ENCODE results near the gene HLA-F. TPM values are rescaled to one million over a fixed set of nuclear protein-coding genes. Genes with fewer than 3 reads are reported as not detected.

Gene HLA-F
- total RNA-seq, 1 experiment from 2014 or later: not detected

- in situ Hi-C loops (cut with HindIII; ENCODE audit: low sequenced_read_pairs): no loop called here
- DNase-seq (ENCODE audit: low spot score): no peak
These were observed 2.4 kb upstream of the HLA-F start for GRCh38 chr6:29720863-29721262.

GRCh38 chr6:29723666-29724588, 693 bp downstream of the HLA-F start:
- peak; percentile 14 for DNase-seq (ENCODE audit: low spot score)
- in situ Hi-C loops (cut with HindIII; ENCODE audit: low sequenced_read_pairs): no loop called here

GRCh38 chr6:29724937-29725869, 2.0 kb downstream of the HLA-F start:
- DNase-seq (ENCODE audit: low spot score): no peak

GRCh38 chr6:29726001-29726400, 2.8 kb downstream of the HLA-F start:
- in situ Hi-C loops (cut with HindIII; ENCODE audit: low sequenced_read_pairs): no loop called here

More at GRCh38 chr6:29724937-29725869, 2.0 kb downstream of the HLA-F start:
- in situ Hi-C loops (cut with HindIII; ENCODE audit: low sequenced_read_pairs): no loop called here

GRCh38 chr6:29726571-29727194, 3.4 kb downstream of the HLA-F start:
- in situ Hi-C loops (cut with HindIII; ENCODE audit: low sequenced_read_pairs): no loop called here
- DNase-seq (ENCODE audit: low spot score): no peak

More at GRCh38 chr6:29726001-29726400, 2.8 kb downstream of the HLA-F start:
- no peak for DNase-seq (ENCODE audit: low spot score)

- in situ Hi-C loops (cut with HindIII; ENCODE audit: low sequenced_read_pairs): no loop called here
These were observed 4.4 kb downstream of the HLA-F start for GRCh38 chr6:29727637-29728036.

GRCh38 chr6:29728173-29728874, 5.1 kb downstream of the HLA-F start:
- DNase-seq (ENCODE audit: low spot score): no peak
- in situ Hi-C loops (cut with HindIII; ENCODE audit: low sequenced_read_pairs): no loop called here

More at GRCh38 chr6:29727637-29728036, 4.4 kb downstream of the HLA-F start:
- DNase-seq (ENCODE audit: low spot score): no peak

GRCh38 chr6:29728875-29729270, 5.6 kb downstream of the HLA-F start:
- DNase-seq (ENCODE audit: low spot score): no peak
- in situ Hi-C loops (cut with HindIII; ENCODE audit: low sequenced_read_pairs): no loop called here

GRCh38 chr6:29729774-29730328, 6.6 kb downstream of the HLA-F start:
- DNase-seq (ENCODE audit: low spot score): no peak
- in situ Hi-C loops (cut with HindIII; ENCODE audit: low sequenced_read_pairs): no loop called here

GRCh38 chr6:29730575-29731126, 7.4 kb downstream of the HLA-F start:
- in situ Hi-C loops (cut with HindIII; ENCODE audit: low sequenced_read_pairs): no loop called here
- no peak for DNase-seq (ENCODE audit: low spot score)

GRCh38 chr6:29731281-29731680, 8.0 kb downstream of the HLA-F start:
- DNase-seq (ENCODE audit: low spot score): no peak
- in situ Hi-C loops (cut with HindIII; ENCODE audit: low sequenced_read_pairs): no loop called here

- no peak for DNase-seq (ENCODE audit: low spot score)
- in situ Hi-C loops (cut with HindIII; ENCODE audit: low sequenced_read_pairs): no loop called here
These were observed 9.8 kb downstream of the HLA-F start for GRCh38 chr6:29733057-29733456.

- in situ Hi-C loops (cut with HindIII; ENCODE audit: low sequenced_read_pairs): no loop called here
- DNase-seq (ENCODE audit: low spot score): no peak
These were observed 11.1 kb downstream of the HLA-F start for GRCh38 chr6:29734046-29735018.

- in situ Hi-C loops (cut with HindIII; ENCODE audit: low sequenced_read_pairs): no loop called here
- DNase-seq (ENCODE audit: low spot score): no peak
These were observed 13.3 kb downstream of the HLA-F start for GRCh38 chr6:29736563-29736962.

- in situ Hi-C loops (cut with HindIII; ENCODE audit: low sequenced_read_pairs): no loop called here
These were observed 14.7 kb downstream of the HLA-F start for GRCh38 chr6:29737707-29738630.

More at GRCh38 chr6:29737707-29738630, 14.7 kb downstream of the HLA-F start:
- peak; percentile 66 for DNase-seq (ENCODE audit: low spot score)
